ENCODE data around the gene IP6K1.
"Not testable (repeated sequence)": the region's sequence is repeated elsewhere in the genome, so short reads cannot be mapped to it uniquely, and the experiment has no call there.

Gene IP6K1

GRCh38 chr3:49686769-49687423, 99.4 kb downstream of the IP6K1 start:
- not testable (repeated sequence) for DNase-seq

GRCh38 chr3:49686346-49686745, 100.0 kb downstream of the IP6K1 start:
- DNase-seq = not testable (repeated sequence)

GRCh38 chr3:49685846-49686245, 100.5 kb downstream of the IP6K1 start:
- DNase-seq = not testable (repeated sequence)

DNA sequence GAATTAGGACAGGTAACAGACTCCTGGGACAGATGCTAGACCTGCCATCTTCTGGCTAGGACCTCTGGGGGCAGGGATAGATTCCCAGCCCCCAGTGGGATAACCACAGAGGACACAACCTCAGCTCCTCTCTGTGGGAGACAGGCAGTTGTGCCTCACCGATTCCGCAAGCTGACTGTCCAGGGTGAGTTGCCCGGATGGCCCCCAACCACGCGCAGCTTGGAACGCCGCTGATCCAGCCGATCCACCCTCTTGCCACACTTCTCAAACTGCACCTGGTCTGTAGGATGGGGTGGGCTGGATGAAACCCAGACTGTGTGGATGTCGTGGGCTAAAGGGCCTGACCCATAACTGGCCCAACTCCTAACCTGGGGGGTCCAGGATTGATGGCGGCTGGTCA, 101.2 kb downstream of the IP6K1 start:
- not testable (repeated sequence) for DNase-seq

DNA sequence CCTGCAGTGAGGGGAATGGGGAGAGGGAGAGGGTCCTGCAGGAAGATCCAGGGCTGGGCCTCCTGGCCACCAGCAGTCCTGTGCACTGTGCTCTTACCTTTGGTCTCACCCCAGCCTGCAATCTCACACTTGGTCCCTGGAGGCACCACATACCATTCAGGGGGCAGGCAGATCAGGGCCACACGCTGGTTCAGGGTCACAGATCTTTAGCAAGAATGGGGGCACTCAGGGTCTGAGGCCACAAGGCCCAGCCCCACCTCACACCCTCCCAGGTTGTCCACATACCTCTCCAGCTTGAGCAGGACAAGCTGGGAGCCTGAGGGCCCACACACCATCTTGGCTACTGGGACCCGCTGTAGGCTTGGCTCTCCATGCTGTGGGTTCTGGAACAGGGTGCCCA, 101.9 kb downstream of the IP6K1 start:
- not testable (repeated sequence) for DNase-seq

DNA sequence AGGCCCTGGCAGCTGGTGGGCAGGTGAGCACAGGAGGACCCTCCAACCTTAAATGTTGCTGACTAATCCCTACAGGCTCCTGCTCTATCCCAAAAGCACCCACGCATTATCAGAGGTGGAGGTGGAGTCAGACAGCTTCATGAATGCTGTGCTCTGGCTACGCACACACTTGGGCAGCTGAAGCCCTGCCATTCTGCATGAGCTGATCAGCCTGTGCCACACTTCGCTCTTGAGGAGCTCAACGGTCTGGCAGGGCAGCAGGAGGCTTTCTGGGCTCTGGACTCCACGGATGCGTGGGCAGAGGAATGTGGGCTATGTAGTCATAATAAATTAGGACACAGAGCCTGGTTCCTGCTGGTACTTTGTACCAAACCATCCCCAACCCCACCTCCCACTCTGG, 103.2 kb downstream of the IP6K1 start:
- no peak for DNase-seq

DNA sequence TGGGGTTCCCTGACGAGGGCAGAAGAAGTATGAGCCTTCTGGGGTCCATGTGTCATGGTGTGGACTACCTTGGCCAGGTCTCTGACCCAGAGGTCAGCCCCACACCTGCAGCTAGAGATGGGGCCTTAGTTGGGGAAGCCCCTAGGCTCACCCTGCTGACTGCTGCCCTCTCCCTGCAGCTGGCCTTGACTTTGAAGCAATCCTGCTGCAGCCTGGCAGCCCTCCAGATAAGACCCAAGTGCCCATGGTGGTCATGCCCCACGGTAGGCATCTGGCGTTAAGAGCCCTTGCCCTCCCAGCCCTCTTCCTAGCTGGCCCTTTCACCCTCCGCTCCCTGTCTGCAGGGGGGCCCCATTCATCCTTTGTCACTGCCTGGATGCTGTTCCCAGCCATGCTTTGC, 104.8 kb downstream of the IP6K1 start:
- no peak for DNase-seq

DNA sequence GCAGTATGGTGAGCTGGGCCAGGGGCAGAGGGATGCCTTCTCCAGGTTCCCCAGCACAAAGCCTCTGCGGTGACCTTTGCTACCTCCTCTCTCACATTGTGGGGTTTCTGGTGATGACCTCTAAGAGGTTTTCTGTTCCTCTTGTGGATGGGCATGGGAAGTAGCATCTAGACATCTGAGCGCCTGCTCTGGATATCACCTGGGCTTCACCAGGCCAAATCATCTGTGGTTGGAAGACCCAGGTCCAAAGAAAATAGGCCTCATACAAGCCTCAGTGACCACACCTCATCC, 105.2 kb downstream of the IP6K1 start:
- no peak for DNase-seq

- no peak for DNase-seq
Observed at GRCh38 chr3:49680493-49681231, 105.7 kb downstream of the IP6K1 start.

DNA sequence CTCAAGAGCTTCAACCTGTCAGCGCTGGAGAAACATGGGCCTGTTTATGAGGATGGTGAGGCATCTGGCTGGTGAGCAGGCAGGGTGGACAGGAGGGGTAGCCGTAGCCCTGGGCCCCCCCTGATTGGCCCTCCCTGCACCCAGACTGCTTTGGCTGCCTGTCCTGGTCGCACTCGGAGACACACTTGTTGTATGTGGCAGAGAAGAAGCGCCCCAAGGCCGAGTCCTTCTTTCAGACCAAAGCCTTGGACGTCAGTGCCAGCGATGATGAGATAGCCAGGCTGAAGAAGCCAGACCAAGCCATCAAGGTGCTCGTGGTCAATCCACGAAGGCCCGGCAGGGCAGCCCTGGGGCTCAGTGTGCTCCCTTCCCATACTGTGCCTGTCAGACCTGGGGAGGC, 110.4 kb downstream of the IP6K1 start:
- DNase-seq = no peak

GRCh38 chr3:49674497-49674983, 111.8 kb downstream of the IP6K1 start:
- no peak for DNase-seq
